Heart right ventricle (tissue), 16 donors: ENCODE results near the gene NOXRED1. TPM values are rescaled to one million over a fixed set of nuclear protein-coding genes. Genes with fewer than 3 reads are reported as not detected.

ENCODE experiments used
- ATAC-seq, 8 donors: fragments of 200-7000 bp; cut with Tn5 transposase; one replicate each; pipeline ENCODE4 v1.9.1; 2020; ENCODE audit warnings: mild to moderate bottlenecking in 8 of 8, moderate library complexity in 8 of 8, moderate number of reproducible peaks in 1 of 8
- DNase-seq, 2 donors: peaks; one replicate each; pipeline ENCODE4 v3.0.0-alpha.2; 2020
- H3K27ac ChIP-seq, 10 donors: fragments of 200-600 bp; sonication (generic) in 2 of 10; one replicate each; pipeline versions ENCODE4 v1.5.0 to v1.8.0; 2020 to 2022; ENCODE audit warnings: mild to moderate bottlenecking in 3 of 10
- H3K27me3 ChIP-seq, 7 donors: fragments of 200-600 bp; one replicate each; pipeline ENCODE4 v1.8.0; 2021 to 2022; ENCODE audit warnings: mild to moderate bottlenecking in 2 of 7
- H3K36me3 ChIP-seq, 9 donors: fragments of 200-600 bp; sonication (generic) in 1 of 9; one replicate each; pipeline versions ENCODE4 v1.5.0 to v1.8.0; 2020 to 2022; ENCODE audit warnings: mild to moderate bottlenecking in 2 of 9
- H3K4me1 ChIP-seq, 9 donors: fragments of 200-600 bp; sonication (generic) in 1 of 9; one replicate each; pipeline versions ENCODE4 v1.5.0 to v1.8.0; 2020 to 2022; ENCODE audit warnings: mild to moderate bottlenecking in 4 of 9
- H3K4me3 ChIP-seq, 10 donors: fragments of 200-600 bp; sonication (generic) in 2 of 10; one replicate each; pipeline versions ENCODE4 v1.5.0 to v1.8.0; 2020 to 2022; ENCODE audit warnings: mild to moderate bottlenecking in 7 of 10, moderate library complexity in 2 of 10
- H3K9me3 ChIP-seq, 11 donors: fragments of 200-600 bp in 10 of 11; sonication (generic) in 2 of 11; one replicate each; pipeline versions ENCODE4 v1.5.0 to v1.8.0; 2013 to 2022; ENCODE audit warnings: mild to moderate bottlenecking in 2 of 11, control low read depth in 1 of 11, moderate library complexity in 1 of 11
- WGBS, 2 donors: extraction: QIAGEN DNeasy Blood & Tissue Kit; methylation state at CpG; one replicate each; pipeline ENCODE4 v1.1.7; 2013; ENCODE audit warnings: inconsistent platforms in 1 of 2; 5-methylcytosine and 5-hydroxymethylcytosine counted together
- intact Hi-C, 10 donors: fragments of 100-400 bp; cut with DNase I; formaldehyde crosslinking; loops; one replicate each; pipeline versions ENCODE4 v1.11.1 to v1.14.2; 2022
- polyA plus RNA-seq, 2 donors: library from polyadenylated mRNA; stranded (reverse); fragments of 200-250 nt; gene quantifications; one replicate each; pipeline ENCODE4 v1.2.3, GENCODE V29; 2013
- total RNA-seq, 10 donors: library from RNA; stranded (reverse); fragmentation: NEBNext Ultra II Directional in 3 of 10; extraction: Animal tissue kit (Norgen Biotek cat#: 25700) in 3 of 10; gene quantifications; one replicate each; pipeline versions ENCODE4 v1.2.1 to v1.2.4, GENCODE V29; 2021 to 2023
- TF ChIP-seq, protein P1 (sequence below), 9 donors: fragments of 200-600 bp; sonication (generic) in 2 of 9; IDR thresholded peaks; one replicate each; pipeline versions ENCODE4 v1.5.0 to v1.8.0; 2021 to 2022; ENCODE audit warnings: antibody characterized with exemption in 9 of 9, mild to moderate bottlenecking in 5 of 9, moderate library complexity in 1 of 9
- donor health status: Arrhythmogenic right ventricular cardiomyopathy.
- donor health status: ischemic (EF 13 %, LVEDD 7.1; RV severe dilation, severe dysfunction).
- donor health status: healthy with polysubstance abuse.
- donor health status: DM: no; HTN: yes; CAD: no.
- donor health status: DM: no; HTN: no; CAD: no.
- donor health status: ischemic (EF 25% LVEDD 6.9; RV normal size, moderate dysfunction).
- donor health status: ischemic (EF 25% LVEDD 5.7; RV mildly dilated, moderate dysfunction).
- donor health status: healthy.
- donor health status: DM: yes; HTN: yes; CAD: no.
- donor health status: Ischemic cardiomyopathy.
- donor health status: ischemic (EF 35%, LVEDD 5.7; RV mildly dilated, moderate dysfunction).
- donor health status: nonischemic (EF 11% LVEDD 7.7; RV severe dilation, severe dysfunction).
- donor health status: DM: yes; HTN: yes; CAD: no.
- donor health status: PGD.
- donor health status: ischemic (EF 29% LVEDD 5.4; RV normal size, mild dysfunction).
- donor health status: nonischemic (EF 23%, LVEDD 6.1; RV moderate dilation, normal function).

NOXRED1 gene
- total and polyA plus RNA-seq, 12 donors = 0.04 to 0.40 (median 0.22) TPM; not detected in 6

DNA sequence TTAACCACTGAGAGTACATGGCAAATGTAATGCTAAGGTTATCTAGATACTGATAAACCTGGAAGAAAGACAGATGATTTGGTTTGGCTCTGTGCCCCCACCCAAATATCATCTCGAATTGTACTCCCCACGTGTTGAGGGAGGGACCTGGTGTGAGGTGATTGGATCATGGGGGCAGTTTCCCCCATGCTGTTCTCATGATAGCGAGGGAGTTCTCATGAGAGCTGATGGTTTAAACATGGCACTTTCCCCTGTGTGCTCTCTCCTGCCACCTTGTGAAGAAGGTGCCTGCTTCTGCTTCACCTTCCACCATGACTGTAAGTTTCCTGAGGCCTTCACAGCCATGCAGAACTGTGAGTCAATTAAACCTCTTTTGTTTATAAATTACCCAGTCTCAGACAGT lies 14.2 kb downstream of the NOXRED1 start:
- WGBS, 2 donors = 29 to 30% methylated on average over 3 of the region's 3 CpGs
- TF ChIP-seq, protein P1, sequence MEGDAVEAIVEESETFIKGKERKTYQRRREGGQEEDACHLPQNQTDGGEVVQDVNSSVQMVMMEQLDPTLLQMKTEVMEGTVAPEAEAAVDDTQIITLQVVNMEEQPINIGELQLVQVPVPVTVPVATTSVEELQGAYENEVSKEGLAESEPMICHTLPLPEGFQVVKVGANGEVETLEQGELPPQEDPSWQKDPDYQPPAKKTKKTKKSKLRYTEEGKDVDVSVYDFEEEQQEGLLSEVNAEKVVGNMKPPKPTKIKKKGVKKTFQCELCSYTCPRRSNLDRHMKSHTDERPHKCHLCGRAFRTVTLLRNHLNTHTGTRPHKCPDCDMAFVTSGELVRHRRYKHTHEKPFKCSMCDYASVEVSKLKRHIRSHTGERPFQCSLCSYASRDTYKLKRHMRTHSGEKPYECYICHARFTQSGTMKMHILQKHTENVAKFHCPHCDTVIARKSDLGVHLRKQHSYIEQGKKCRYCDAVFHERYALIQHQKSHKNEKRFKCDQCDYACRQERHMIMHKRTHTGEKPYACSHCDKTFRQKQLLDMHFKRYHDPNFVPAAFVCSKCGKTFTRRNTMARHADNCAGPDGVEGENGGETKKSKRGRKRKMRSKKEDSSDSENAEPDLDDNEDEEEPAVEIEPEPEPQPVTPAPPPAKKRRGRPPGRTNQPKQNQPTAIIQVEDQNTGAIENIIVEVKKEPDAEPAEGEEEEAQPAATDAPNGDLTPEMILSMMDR (IDR thresholded peaks at IDR 0.05) = peak in 3 of 9 donors; percentile 11 to 34 (median 16)
- no peak overlapping the region for H3K27ac ChIP-seq
- no peaks in the 10 kb centered on the region for H3K9me3 ChIP-seq
- peaks cover 0 to 30% (median 0%) of the 10 kb centered on the region in 9 donors for H3K4me1 ChIP-seq
- no peaks in the 10 kb centered on the region for H3K27me3 ChIP-seq
- no peak for DNase-seq
- intact Hi-C loops = no loop called here
- peaks cover 0 to 3% (median 0%) of the 10 kb centered on the region in 9 donors for H3K36me3 ChIP-seq
- ATAC-seq = no peak
- no peak overlapping the region for H3K4me3 ChIP-seq

DNA sequence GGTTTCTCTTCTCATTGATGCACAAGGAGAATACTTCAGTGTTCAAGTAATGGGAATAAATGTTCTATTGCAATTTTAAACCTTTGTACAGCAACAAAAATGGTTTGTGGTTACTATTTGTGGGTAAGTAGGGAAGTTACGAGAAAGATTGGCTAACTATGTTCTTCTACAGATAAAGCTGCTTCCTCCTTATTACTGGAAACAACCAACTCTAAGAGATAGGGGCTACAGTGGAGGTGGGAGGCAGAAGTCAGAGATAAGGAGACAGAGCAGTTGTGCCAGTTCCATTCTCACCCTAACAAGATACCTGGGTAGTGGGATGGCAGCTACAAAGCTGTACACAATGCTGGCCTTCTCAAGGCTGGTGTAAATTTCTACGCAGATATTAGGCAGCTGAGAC lies 16.2 kb downstream of the NOXRED1 start:
- peak overlapping the region in 1 of 10 donors; percentile 70 for H3K27ac ChIP-seq
- WGBS, 2 donors = 77 to 83% methylated on average over 2 of the region's 2 CpGs
- intact Hi-C loops = no loop called here

DNA sequence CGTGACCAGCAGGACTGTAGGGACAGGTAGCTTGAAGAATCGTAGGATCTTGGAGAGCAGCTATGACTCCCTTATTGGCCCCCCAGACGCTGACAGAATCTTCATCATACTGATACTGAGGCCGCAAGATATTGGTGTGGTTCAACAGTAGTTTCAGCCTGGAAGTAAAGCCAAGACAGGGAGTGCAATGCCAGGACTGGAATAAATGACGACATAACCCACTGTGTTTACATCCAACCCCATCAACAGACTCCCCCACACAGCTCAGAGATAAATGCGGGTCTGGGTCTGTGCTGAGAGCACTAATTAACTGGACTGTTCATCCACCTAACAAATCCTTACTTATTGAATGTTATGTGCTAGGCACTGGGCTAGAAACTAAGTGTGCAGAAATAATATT lies 16.6 kb downstream of the NOXRED1 start:
- H3K36me3 ChIP-seq = peaks cover 0 to 5% (median 0%) of the 10 kb centered on the region in 9 donors
- intact Hi-C loops = no loop called here
- H3K4me1 ChIP-seq = peaks cover 0 to 30% (median 0%) of the 10 kb centered on the region in 9 donors
- no peaks in the 10 kb centered on the region for H3K27me3 ChIP-seq
- peak overlapping the region in 1 of 10 donors; percentile 70 for H3K27ac ChIP-seq
- ATAC-seq (peak in 1 of 8 donors; percentile 28), DNase-seq (no peak)
- TF ChIP-seq, protein P1 (IDR thresholded peaks at IDR 0.05) = no peak
- H3K9me3 ChIP-seq = no peaks in the 10 kb centered on the region
- WGBS, 2 donors = 42 to 48% methylated on average over 6 of the region's 6 CpGs
- peak overlapping the region in 1 of 10 donors; percentile 20 for H3K4me3 ChIP-seq

More for the DNA sequence above, 16.2 kb downstream of the NOXRED1 start:
- no peak for DNase-seq
- Histone ChIP-seq H3K4me3 (peak overlapping the region in 1 of 10 donors; percentile 20), H3K36me3 (peaks cover 0 to 5% (median 0%) of the 10 kb centered on the region in 9 donors), H3K9me3 (no peaks in the 10 kb centered on the region), H3K4me1 (peaks cover 0 to 30% (median 0%) of the 10 kb centered on the region in 9 donors), H3K27me3 (no peaks in the 10 kb centered on the region)
- peak in 2 of 8 donors; percentile 15 to 34 for ATAC-seq
- TF ChIP-seq, protein P1 (IDR thresholded peaks at IDR 0.05) = no peak

DNA sequence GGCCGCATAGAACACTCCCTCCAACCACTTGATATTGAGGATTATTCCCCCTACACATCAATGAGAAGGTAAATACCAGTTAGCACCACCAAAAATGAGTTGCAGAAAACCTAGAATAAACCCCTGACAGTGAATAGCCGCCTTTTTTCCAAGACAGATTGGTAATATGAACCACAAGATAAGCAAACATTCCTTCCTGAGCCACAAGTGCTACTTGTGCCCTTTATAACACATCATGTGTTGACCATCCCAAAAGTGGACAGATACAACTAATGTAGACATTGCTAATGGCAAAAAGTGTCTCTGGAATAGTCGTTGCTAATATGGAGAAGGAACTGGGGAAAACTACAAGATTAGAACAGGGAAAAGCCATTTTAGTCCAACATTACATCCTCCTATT lies 17.2 kb downstream of the NOXRED1 start:
- intact Hi-C loops = no loop called here
- Histone ChIP-seq H3K27ac (no peak overlapping the region), H3K36me3 (peaks cover 0 to 5% (median 0%) of the 10 kb centered on the region in 9 donors), H3K27me3 (no peaks in the 10 kb centered on the region), H3K4me3 (no peak overlapping the region), H3K4me1 (peaks cover 0 to 30% (median 0%) of the 10 kb centered on the region in 9 donors), H3K9me3 (no peaks in the 10 kb centered on the region)
- DNase-seq = no peak
- no peak for ATAC-seq
- TF ChIP-seq, protein P1 (IDR thresholded peaks at IDR 0.05) = no peak
- WGBS, 2 donors = 52 to 63% methylated on average over 3 of the region's 3 CpGs
